Sigmoid colon (tissue), 4 donors: ENCODE results near the gene S100A14.

ENCODE experiments used
- CTCF ChIP-seq, 4 experiments: fragments of 450-650 bp in 3 of 4; fragments of 200-600 bp in 1 of 4; IDR thresholded peaks; one replicate each; pipeline ENCODE4 v1.5.1; 2016 to 2019; ENCODE audit warnings: antibody characterized with exemption in 4 of 4, mild to moderate bottlenecking in 3 of 4, moderate library complexity in 2 of 4
- POLR2A ChIP-seq, 2 donors: fragments of 450-650 bp; IDR thresholded peaks; one replicate each; pipeline ENCODE4 v1.6.1; 2016; ENCODE audit warnings: antibody characterized with exemption in 2 of 2, mild to moderate bottlenecking in 2 of 2, moderate library complexity in 2 of 2
- POLR2AphosphoS5 ChIP-seq, 4 donors: sonication (generic); formaldehyde crosslinking; IDR thresholded peaks; one replicate each; pipeline ENCODE4 v1.6.1; 2017; ENCODE audit warnings: antibody characterized with exemption in 4 of 4

- TF ChIP-seq POLR2A (IDR thresholded peaks at IDR 0.05) (no peak), POLR2AphosphoS5 (IDR thresholded peaks at IDR 0.05) (no peak), CTCF (IDR thresholded peaks at IDR 0.05) (no peak)
Observed at GRCh38 chr1:153630384-153630783, 14.3 kb upstream of the S100A14 start.
